A673 (cell line): Measurements from ENCODE around the gene SIGLEC10.

Source experiments
- CTCF ChIP-seq: fragments of 300-800, 200-600 bp; sonication (generic); conservative IDR thresholded peaks from 2 replicates; pipeline ENCODE4 v1.5.1; 2017; ENCODE audit warnings: low read depth, mild to moderate bottlenecking, antibody characterized with exemption, low read length, moderate library complexity, mixed read lengths
- EZH2 ChIP-seq: fragments of 200-600 bp; sonication (generic); IDR thresholded peaks from 2 replicates; pipeline ENCODE4 v1.6.1; 2017; ENCODE audit warnings: borderline replicate concordance, low read depth, mild to moderate bottlenecking, mixed read lengths, antibody characterized with exemption, low read length; ENCODE audit not compliant: poor library complexity, severe bottlenecking

DNA sequence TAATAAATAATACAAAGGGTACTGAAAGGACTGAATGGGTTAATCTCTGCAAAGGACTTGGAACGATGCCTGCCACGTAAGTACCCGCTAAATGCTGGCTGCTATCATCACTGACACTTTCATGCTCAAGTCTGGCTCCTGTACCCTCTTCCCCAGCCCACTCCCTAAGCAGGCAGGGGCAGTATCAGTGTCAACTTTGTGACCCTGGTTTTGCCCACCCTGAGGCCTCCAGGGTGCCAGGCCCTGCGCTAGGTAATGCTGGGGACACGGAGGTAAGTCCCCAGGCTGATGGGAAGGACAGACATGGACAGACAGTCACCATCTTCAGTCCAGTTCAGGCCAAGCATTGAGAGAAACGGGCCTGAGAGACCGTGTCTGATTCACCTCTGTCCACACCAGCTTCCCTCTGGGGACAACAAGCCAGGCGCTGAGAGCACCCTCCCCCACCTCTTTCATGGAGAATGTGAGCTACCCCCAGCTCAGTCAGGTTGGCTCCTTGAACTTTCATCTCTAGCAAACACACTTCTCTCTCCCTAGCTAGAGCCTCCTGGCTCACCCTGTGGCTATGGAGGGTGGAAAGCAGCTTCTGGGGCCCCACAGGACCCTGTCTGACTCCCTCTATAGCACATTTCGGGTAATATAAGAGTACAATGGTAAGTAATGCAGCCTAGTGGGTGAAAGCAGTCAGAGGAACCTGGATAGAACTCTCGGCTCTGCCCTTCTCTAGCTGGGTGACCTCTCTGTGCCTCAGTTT is 52.1 kb downstream of the SIGLEC10 start:
- TF ChIP-seq EZH2: no peak
- no peak for TF ChIP-seq CTCF
